Sigmoid colon (tissue), 4 donors: ENCODE data around the gene HECW1.
A peak's percentile ranks its signal among the peaks of the same experiment; 100 is the strongest.

Source experiments
- EP300 ChIP-seq, 4 donors: sonication (generic); formaldehyde crosslinking; IDR thresholded peaks; one replicate each; pipeline ENCODE4 v1.6.1; 2017; ENCODE audit warnings: antibody characterized with exemption in 4 of 4
- POLR2A ChIP-seq, 2 donors: fragments of 450-650 bp; IDR thresholded peaks; one replicate each; pipeline ENCODE4 v1.6.1; 2016; ENCODE audit warnings: antibody characterized with exemption in 2 of 2, mild to moderate bottlenecking in 2 of 2, moderate library complexity in 2 of 2
- POLR2AphosphoS5 ChIP-seq, 4 donors: sonication (generic); formaldehyde crosslinking; IDR thresholded peaks; one replicate each; pipeline ENCODE4 v1.6.1; 2017; ENCODE audit warnings: antibody characterized with exemption in 4 of 4
- TF ChIP-seq, protein P1 (sequence below), 4 experiments: fragments of 450-650 bp in 3 of 4; fragments of 200-600 bp in 1 of 4; IDR thresholded peaks; one replicate each; pipeline ENCODE4 v1.5.1; 2016 to 2019; ENCODE audit warnings: antibody characterized with exemption in 4 of 4, mild to moderate bottlenecking in 3 of 4, moderate library complexity in 2 of 4

DNA sequence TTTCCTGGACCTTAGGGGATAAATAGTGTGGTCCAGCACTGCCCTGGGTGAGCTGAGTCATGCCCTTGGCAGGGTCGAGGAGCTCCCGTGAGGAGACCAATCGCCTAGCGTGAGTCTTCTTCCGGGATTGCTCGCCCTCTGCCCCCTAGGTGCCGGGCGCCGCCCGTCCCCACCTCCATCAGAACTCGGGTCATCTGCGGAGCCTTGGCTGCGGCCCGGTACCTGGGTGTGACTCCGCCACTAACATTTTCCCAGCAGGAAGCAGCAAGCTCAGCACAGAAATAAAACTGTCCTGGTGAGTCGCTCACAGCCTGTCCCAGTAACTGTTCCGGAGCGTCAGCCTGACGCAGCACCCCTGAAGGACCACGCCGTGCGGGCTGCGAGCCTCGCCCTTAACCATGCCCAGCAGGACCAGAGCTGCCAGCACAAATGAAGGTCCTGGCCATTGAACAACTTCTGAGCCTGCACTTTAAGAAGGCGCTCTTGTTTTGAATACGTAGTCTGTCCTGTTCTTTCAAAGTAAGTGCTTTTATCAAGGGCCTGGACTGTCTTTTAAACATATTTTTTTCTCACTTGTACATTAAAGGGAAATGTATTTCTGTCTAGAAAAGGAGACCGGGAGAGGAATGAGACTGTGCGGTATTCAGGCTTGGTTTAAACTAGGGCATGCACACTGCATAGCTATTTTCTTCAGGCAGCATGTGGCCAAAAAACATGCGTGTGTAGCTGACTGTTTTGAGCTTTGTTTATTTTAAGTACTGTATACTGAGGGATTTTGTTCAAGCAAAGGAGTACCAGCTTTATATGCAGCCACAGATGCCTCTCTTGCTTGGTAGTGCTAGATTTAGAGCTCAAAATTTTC lies 136.7 kb downstream of the HECW1 start:
- TF ChIP-seq, protein P1, sequence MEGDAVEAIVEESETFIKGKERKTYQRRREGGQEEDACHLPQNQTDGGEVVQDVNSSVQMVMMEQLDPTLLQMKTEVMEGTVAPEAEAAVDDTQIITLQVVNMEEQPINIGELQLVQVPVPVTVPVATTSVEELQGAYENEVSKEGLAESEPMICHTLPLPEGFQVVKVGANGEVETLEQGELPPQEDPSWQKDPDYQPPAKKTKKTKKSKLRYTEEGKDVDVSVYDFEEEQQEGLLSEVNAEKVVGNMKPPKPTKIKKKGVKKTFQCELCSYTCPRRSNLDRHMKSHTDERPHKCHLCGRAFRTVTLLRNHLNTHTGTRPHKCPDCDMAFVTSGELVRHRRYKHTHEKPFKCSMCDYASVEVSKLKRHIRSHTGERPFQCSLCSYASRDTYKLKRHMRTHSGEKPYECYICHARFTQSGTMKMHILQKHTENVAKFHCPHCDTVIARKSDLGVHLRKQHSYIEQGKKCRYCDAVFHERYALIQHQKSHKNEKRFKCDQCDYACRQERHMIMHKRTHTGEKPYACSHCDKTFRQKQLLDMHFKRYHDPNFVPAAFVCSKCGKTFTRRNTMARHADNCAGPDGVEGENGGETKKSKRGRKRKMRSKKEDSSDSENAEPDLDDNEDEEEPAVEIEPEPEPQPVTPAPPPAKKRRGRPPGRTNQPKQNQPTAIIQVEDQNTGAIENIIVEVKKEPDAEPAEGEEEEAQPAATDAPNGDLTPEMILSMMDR (IDR thresholded peaks at IDR 0.05), result no peak
- TF ChIP-seq POLR2AphosphoS5 (IDR thresholded peaks at IDR 0.05), result peak in 1 of 4 donors; percentile 23
- TF ChIP-seq POLR2A (IDR thresholded peaks at IDR 0.05), result no peak
- no peak for TF ChIP-seq EP300 (IDR thresholded peaks at IDR 0.05)
